SH-SY5Y (cell line): ENCODE results near the gene NTN4.

Experiments used
- GATA2 ChIP-seq: IDR thresholded peaks from 2 replicates; pipeline ENCODE4 v1.6.1; 2011; ENCODE audit warnings: mild to moderate bottlenecking, low read depth, low read length
- GATA3 ChIP-seq: IDR thresholded peaks from 2 replicates; pipeline ENCODE4 v1.6.1; 2011; ENCODE audit warnings: low read depth, mild to moderate bottlenecking, low read length, moderate library complexity

GRCh38 chr12:95633732-95634465, 156.7 kb downstream of the NTN4 start:
- TF ChIP-seq GATA3 (no peak), GATA2 (no peak)
